Smooth muscle cell (in vitro differentiated cells): ENCODE measurements around the gene PLXNA2. TPM values are rescaled to one million over a fixed set of nuclear protein-coding genes. Genes with fewer than 3 reads are reported as not detected.

ENCODE experiments used
- DNase-seq: peaks from one replicate; lab custom pipeline; 2025; ENCODE audit not compliant: unreplicated experiment; lab: John Stamatoyannopoulos, UW
- H2AFZ ChIP-seq: fragments of 200-600 bp; sonication (generic); 2 replicates; pipeline ENCODE4 v1.6.0; 2016; ENCODE audit warnings: antibody characterized with exemption, low read depth, mild to moderate bottlenecking
- H3F3A ChIP-seq: fragments of 200-600 bp; sonication (generic); 2 replicates; pipeline ENCODE4 v1.6.0; 2017; ENCODE audit warnings: antibody characterized with exemption, low read depth
- H3K27ac ChIP-seq: fragments of 200-600 bp; sonication (generic); 2 replicates; pipeline ENCODE4 v1.5.1; 2016; ENCODE audit warnings: low read depth, mild to moderate bottlenecking
- H3K27me3 ChIP-seq: fragments of 200-600 bp; sonication (generic); 2 replicates; pipeline ENCODE4 v1.6.1; 2016; ENCODE audit warnings: low read depth, mild to moderate bottlenecking
- H3K36me3 ChIP-seq: fragments of 200-600 bp; sonication (generic); 2 replicates; pipeline ENCODE4 v1.5.1; 2016; ENCODE audit warnings: low read depth
- H3K4me1 ChIP-seq: fragments of 200-600 bp; sonication (generic); 2 replicates; pipeline ENCODE4 v1.5.1; 2016; ENCODE audit warnings: low read depth
- H3K4me2 ChIP-seq: fragments of 200-600 bp; sonication (generic); 2 replicates; pipeline ENCODE4 v1.6.0; 2016; ENCODE audit warnings: mild to moderate bottlenecking
- H3K4me3 ChIP-seq: fragments of 200-600 bp; sonication (generic); 2 replicates; pipeline ENCODE4 v1.5.1; 2016; ENCODE audit warnings: mild to moderate bottlenecking
- H3K79me2 ChIP-seq: fragments of 200-600 bp; sonication (generic); 2 replicates; pipeline ENCODE4 v1.6.0; 2016; ENCODE audit warnings: low read depth, mild to moderate bottlenecking
- H3K9ac ChIP-seq: fragments of 200-600 bp; sonication (generic); 2 replicates; pipeline ENCODE4 v1.6.0; 2016; ENCODE audit warnings: low read depth
- H3K9me3 ChIP-seq: fragments of 200-600 bp; sonication (generic); replicated peaks from 2 replicates; pipeline ENCODE4 v1.5.1; 2016; ENCODE audit warnings: low read depth
- H4K20me1 ChIP-seq: fragments of 200-600 bp; sonication (generic); 2 replicates; pipeline ENCODE4 v1.6.0; 2016; ENCODE audit warnings: low read depth
- CTCF ChIP-seq: fragments of 200-600 bp; sonication (generic); IDR thresholded peaks from 2 replicates; pipeline ENCODE4 v1.5.1; 2017; ENCODE audit warnings: borderline replicate concordance, mild to moderate bottlenecking, antibody characterized with exemption; ENCODE audit not compliant: insufficient read depth, poor library complexity, severe bottlenecking
- WGBS: methylation state at CpG from one replicate; pipeline ENCODE4 v1.1.7; 2016; ENCODE audit warnings: low lambda C conversion rate; 5-methylcytosine and 5-hydroxymethylcytosine counted together
- polyA plus RNA-seq: library from polyadenylated mRNA; unstranded; fragments of >200 nt; fragmentation: Nextera tagmentation; extraction: Ambion mirVana; gene quantifications from 2 replicates; pipeline ENCODE4 v1.2.1, GENCODE V29; 2016
- total RNA-seq: library from RNA; depleted of rRNA; stranded (reverse); fragments of >200 nt; gene quantifications from 2 replicates; pipeline ENCODE4 v1.2.3, GENCODE V29; 2014

Gene PLXNA2
- total and polyA plus RNA-seq, 2 experiments from 2014 or later = 8.2 to 8.7 TPM

GRCh38 chr1:208077232-208078075 lies 166.7 kb downstream of the PLXNA2 start:
- H2AFZ ChIP-seq = no peak overlapping the region
- 82% methylated on average over 16 of the region's 16 CpGs for WGBS

GRCh38 chr1:208074353-208074752 lies 169.8 kb downstream of the PLXNA2 start:
- 95% methylated on average over 6 of the region's 6 CpGs for WGBS
- no peak for TF ChIP-seq CTCF

More at GRCh38 chr1:208077232-208078075, 166.7 kb downstream of the PLXNA2 start:
- no peaks in the 10 kb centered on the region for H3F3A ChIP-seq
- H3K36me3 ChIP-seq = no peaks in the 10 kb centered on the region
- TF ChIP-seq CTCF = no peak
- H3K79me2 ChIP-seq = no peaks in the 10 kb centered on the region
- peaks cover 10% of the 10 kb centered on the region for H3K4me1 ChIP-seq
- no peaks in the 10 kb centered on the region for H3K9me3 ChIP-seq
- no peak for DNase-seq
- no peak overlapping the region for H3K9ac ChIP-seq
- H3K27me3 ChIP-seq = no peaks in the 10 kb centered on the region
- no peak overlapping the region for H3K4me3 ChIP-seq
- no peak overlapping the region for H3K27ac ChIP-seq
- no peaks in the 10 kb centered on the region for H4K20me1 ChIP-seq
- no peak overlapping the region for H3K4me2 ChIP-seq

GRCh38 chr1:208071435-208072031 lies 172.7 kb downstream of the PLXNA2 start:
- no peak for DNase-seq
- 86% methylated on average over 7 of the region's 7 CpGs for WGBS

More at GRCh38 chr1:208074353-208074752, 169.8 kb downstream of the PLXNA2 start:
- no peak for DNase-seq
- H3K79me2 ChIP-seq = no peaks in the 10 kb centered on the region
- H3K27me3 ChIP-seq = no peaks in the 10 kb centered on the region
- H3K9me3 ChIP-seq = no peaks in the 10 kb centered on the region
- no peaks in the 10 kb centered on the region for H3F3A ChIP-seq
- no peak overlapping the region for H3K4me3 ChIP-seq
- H3K4me2 ChIP-seq = no peak overlapping the region
- H4K20me1 ChIP-seq = no peaks in the 10 kb centered on the region
- H3K27ac ChIP-seq = no peak overlapping the region
- peaks cover 10% of the 10 kb centered on the region for H3K4me1 ChIP-seq
- H3K36me3 ChIP-seq = no peaks in the 10 kb centered on the region
- no peak overlapping the region for H2AFZ ChIP-seq
- H3K9ac ChIP-seq = no peak overlapping the region

More at GRCh38 chr1:208071435-208072031, 172.7 kb downstream of the PLXNA2 start:
- no peak overlapping the region for H3K27ac ChIP-seq
- H3F3A ChIP-seq = no peaks in the 10 kb centered on the region
- no peaks in the 10 kb centered on the region for H3K9me3 ChIP-seq
- H4K20me1 ChIP-seq = no peaks in the 10 kb centered on the region
- peaks cover under 1% of the 10 kb centered on the region for H3K4me1 ChIP-seq
- H3K4me3 ChIP-seq = no peak overlapping the region
- no peak overlapping the region for H2AFZ ChIP-seq
- no peaks in the 10 kb centered on the region for H3K27me3 ChIP-seq
- H3K79me2 ChIP-seq = no peaks in the 10 kb centered on the region
- H3K36me3 ChIP-seq = no peaks in the 10 kb centered on the region
- TF ChIP-seq CTCF = no peak
- H3K4me2 ChIP-seq = no peak overlapping the region
- no peak overlapping the region for H3K9ac ChIP-seq
